Smooth muscle cell (in vitro differentiated cells): ENCODE measurements around the gene MGAT3. TPM values are rescaled to one million over a fixed set of nuclear protein-coding genes. Genes with fewer than 3 reads are reported as not detected.

Experiments
- DNase-seq: peaks from one replicate; lab custom pipeline; 2025; ENCODE audit not compliant: unreplicated experiment; lab: John Stamatoyannopoulos, UW
- H2AFZ ChIP-seq: fragments of 200-600 bp; sonication (generic); 2 replicates; pipeline ENCODE4 v1.6.0; 2016; ENCODE audit warnings: antibody characterized with exemption, low read depth, mild to moderate bottlenecking
- H3F3A ChIP-seq: fragments of 200-600 bp; sonication (generic); 2 replicates; pipeline ENCODE4 v1.6.0; 2017; ENCODE audit warnings: antibody characterized with exemption, low read depth
- H3K27ac ChIP-seq: fragments of 200-600 bp; sonication (generic); 2 replicates; pipeline ENCODE4 v1.5.1; 2016; ENCODE audit warnings: low read depth, mild to moderate bottlenecking
- H3K27me3 ChIP-seq: fragments of 200-600 bp; sonication (generic); 2 replicates; pipeline ENCODE4 v1.6.1; 2016; ENCODE audit warnings: low read depth, mild to moderate bottlenecking
- H3K36me3 ChIP-seq: fragments of 200-600 bp; sonication (generic); 2 replicates; pipeline ENCODE4 v1.5.1; 2016; ENCODE audit warnings: low read depth
- H3K4me1 ChIP-seq: fragments of 200-600 bp; sonication (generic); 2 replicates; pipeline ENCODE4 v1.5.1; 2016; ENCODE audit warnings: low read depth
- H3K4me2 ChIP-seq: fragments of 200-600 bp; sonication (generic); 2 replicates; pipeline ENCODE4 v1.6.0; 2016; ENCODE audit warnings: mild to moderate bottlenecking
- H3K4me3 ChIP-seq: fragments of 200-600 bp; sonication (generic); 2 replicates; pipeline ENCODE4 v1.5.1; 2016; ENCODE audit warnings: mild to moderate bottlenecking
- H3K79me2 ChIP-seq: fragments of 200-600 bp; sonication (generic); 2 replicates; pipeline ENCODE4 v1.6.0; 2016; ENCODE audit warnings: low read depth, mild to moderate bottlenecking
- H3K9ac ChIP-seq: fragments of 200-600 bp; sonication (generic); 2 replicates; pipeline ENCODE4 v1.6.0; 2016; ENCODE audit warnings: low read depth
- H3K9me3 ChIP-seq: fragments of 200-600 bp; sonication (generic); replicated peaks from 2 replicates; pipeline ENCODE4 v1.5.1; 2016; ENCODE audit warnings: low read depth
- H4K20me1 ChIP-seq: fragments of 200-600 bp; sonication (generic); 2 replicates; pipeline ENCODE4 v1.6.0; 2016; ENCODE audit warnings: low read depth
- CTCF ChIP-seq: fragments of 200-600 bp; sonication (generic); IDR thresholded peaks from 2 replicates; pipeline ENCODE4 v1.5.1; 2017; ENCODE audit warnings: borderline replicate concordance, mild to moderate bottlenecking, antibody characterized with exemption; ENCODE audit not compliant: insufficient read depth, poor library complexity, severe bottlenecking
- WGBS: methylation state at CpG from one replicate; pipeline ENCODE4 v1.1.7; 2016; ENCODE audit warnings: low lambda C conversion rate; 5-methylcytosine and 5-hydroxymethylcytosine counted together
- polyA plus RNA-seq: library from polyadenylated mRNA; unstranded; fragments of >200 nt; fragmentation: Nextera tagmentation; extraction: Ambion mirVana; gene quantifications from 2 replicates; pipeline ENCODE4 v1.2.1, GENCODE V29; 2016
- total RNA-seq: library from RNA; depleted of rRNA; stranded (reverse); fragments of >200 nt; gene quantifications from 2 replicates; pipeline ENCODE4 v1.2.3, GENCODE V29; 2014

Gene MGAT3
- total and polyA plus RNA-seq, 2 experiments from 2014 or later: 3.9 to 7.8 TPM

GRCh38 chr22:39525658-39525975 is 68.8 kb downstream of the MGAT3 start:
- no peak for DNase-seq
- Histone ChIP-seq H3K4me3 (no peak overlapping the region), H3K9ac (no peak overlapping the region), H4K20me1 (peaks cover 96% of the 10 kb centered on the region), H3K36me3 (no peaks in the 10 kb centered on the region), H3K27ac (no peak overlapping the region), H2AFZ (no peak overlapping the region), H3K4me1 (peaks cover 12% of the 10 kb centered on the region), H3F3A (peaks cover 25% of the 10 kb centered on the region), H3K9me3 (no peaks in the 10 kb centered on the region), H3K4me2 (no peak overlapping the region), H3K79me2 (peaks cover 38% of the 10 kb centered on the region), H3K27me3 (no peaks in the 10 kb centered on the region)
- WGBS: 89% methylated on average over 4 of the region's 4 CpGs
- no peak for TF ChIP-seq CTCF

- no peaks in the 10 kb centered on the region for H3K36me3 ChIP-seq
- no peak overlapping the region for H3K4me2 ChIP-seq
- H3K27ac ChIP-seq: peak overlapping the region; percentile 34
- 92% methylated on average over 4 of the region's 4 CpGs for WGBS
- no peak overlapping the region for H3K9ac ChIP-seq
- H3K9me3 ChIP-seq: no peaks in the 10 kb centered on the region
- peaks cover 13% of the 10 kb centered on the region for H3K4me1 ChIP-seq
- no peak overlapping the region for H2AFZ ChIP-seq
- DNase-seq: no peak
- peaks cover 84% of the 10 kb centered on the region for H4K20me1 ChIP-seq
- H3K4me3 ChIP-seq: no peak overlapping the region
- no peak for TF ChIP-seq CTCF
- H3K27me3 ChIP-seq: no peaks in the 10 kb centered on the region
- peaks cover 36% of the 10 kb centered on the region for H3K79me2 ChIP-seq
- peaks cover 18% of the 10 kb centered on the region for H3F3A ChIP-seq
These were observed 69.9 kb downstream of the MGAT3 start for GRCh38 chr22:39526736-39527171.

GRCh38 chr22:39527481-39527961 is 70.7 kb downstream of the MGAT3 start:
- Histone ChIP-seq H3K27me3 (no peaks in the 10 kb centered on the region), H3K4me3 (no peak overlapping the region), H4K20me1 (peaks cover 77% of the 10 kb centered on the region), H3K79me2 (peaks cover 32% of the 10 kb centered on the region), H3F3A (peaks cover 11% of the 10 kb centered on the region), H3K36me3 (no peaks in the 10 kb centered on the region), H3K9me3 (no peaks in the 10 kb centered on the region), H3K9ac (no peak overlapping the region), H3K27ac (no peak overlapping the region), H3K4me2 (no peak overlapping the region), H2AFZ (no peak overlapping the region), H3K4me1 (peaks cover 12% of the 10 kb centered on the region)
- DNase-seq: no peak
- 74% methylated on average over 6 of the region's 6 CpGs for WGBS
- no peak for TF ChIP-seq CTCF

- peaks cover 25% of the 10 kb centered on the region for H3K79me2 ChIP-seq
- peaks cover 70% of the 10 kb centered on the region for H4K20me1 ChIP-seq
- H3K27ac ChIP-seq: no peak overlapping the region
These were observed 71.4 kb downstream of the MGAT3 start for GRCh38 chr22:39528080-39528661.

More at GRCh38 chr22:39528080-39528661, 71.4 kb downstream of the MGAT3 start:
- WGBS: 76% methylated on average over 12 of the region's 12 CpGs
- H3K4me1 ChIP-seq: peaks cover 10% of the 10 kb centered on the region
- no peaks in the 10 kb centered on the region for H3K27me3 ChIP-seq
- H3K9ac ChIP-seq: no peak overlapping the region
- no peak overlapping the region for H2AFZ ChIP-seq
- no peak overlapping the region for H3K4me3 ChIP-seq
- no peaks in the 10 kb centered on the region for H3K36me3 ChIP-seq
- H3F3A ChIP-seq: peaks cover 6% of the 10 kb centered on the region
- H3K9me3 ChIP-seq: no peaks in the 10 kb centered on the region
- no peak for TF ChIP-seq CTCF
- no peak overlapping the region for H3K4me2 ChIP-seq
- DNase-seq: no peak
